Measurements from ENCODE around the gene EPHB6.

GRCh38 chr7:142817506-142817905 lies 37.4 kb upstream of the EPHB6 start:
- TF ChIP-seq EZH2phosphoT487 (IDR thresholded peaks at IDR 0.05; ENCODE audit: borderline replicate concordance, low read length) (no peak), CTCF (conservative IDR thresholded peaks at IDR 0.05; ENCODE audit: low read depth, low read length) (no peak)

Data from PC-3 (cell line).